Adrenal gland (tissue), 12 donors: ENCODE results near the gene SLC9B1. TPM values are rescaled to one million over a fixed set of nuclear protein-coding genes. Genes with fewer than 3 reads are reported as not detected.
A peak's percentile ranks its signal among the peaks of the same experiment; 100 is the strongest.

Source experiments
- DNase-seq, 7 donors: peaks; one replicate each; pipeline ENCODE4 v3.0.0-alpha.2; 2019 to 2020
- H3K27ac ChIP-seq, 5 donors: fragments of 200-600 bp; sonication (generic) in 4 of 5; 1 replicate in 3 of 5; 2 replicates in 2 of 5; pipeline versions ENCODE4 v1.5.1 to v1.8.0; 2016 to 2020; ENCODE audit warnings: mild to moderate bottlenecking in 1 of 5
- H3K27me3 ChIP-seq: fragments of 200-600 bp; 2 replicates; pipeline ENCODE4 v1.8.0; 2021
- H3K36me3 ChIP-seq, 2 donors: fragments of 200-600 bp; replicated peaks in 1 of 2; 1 replicate in 1 of 2; 2 replicates in 1 of 2; pipeline versions ENCODE4 v1.5.1 to v1.8.0; 2018 to 2022
- H3K4me1 ChIP-seq, 2 donors: fragments of 200-600 bp; replicated peaks in 1 of 2; 1 replicate in 1 of 2; 2 replicates in 1 of 2; pipeline versions ENCODE4 v1.5.1 to v1.8.0; 2018 to 2021
- H3K4me3 ChIP-seq, 4 donors: fragments of 200-600 bp; sonication (generic) in 3 of 4; one replicate each; pipeline ENCODE4 v1.5.1; 2016 to 2018
- H3K9me3 ChIP-seq, 3 donors: fragments of 200-600 bp; sonication (generic) in 1 of 3; replicated peaks in 1 of 3; 1 replicate in 2 of 3; 2 replicates in 1 of 3; pipeline versions ENCODE4 v1.5.1 to v1.8.0; 2016 to 2021
- CTCF ChIP-seq, 6 experiments: fragments of 450-650 bp in 4 of 6; fragments of 200-600 bp in 2 of 6; sonication (generic) in 1 of 6; IDR thresholded peaks; 1 replicate in 5 of 6; 2 replicates in 1 of 6; pipeline versions ENCODE4 v1.5.1 to v1.8.0; 2016 to 2021; ENCODE audit warnings: antibody characterized with exemption in 6 of 6, mild to moderate bottlenecking in 2 of 6, moderate library complexity in 1 of 6
- POLR2A ChIP-seq, 2 donors: fragments of 450-650 bp; IDR thresholded peaks; one replicate each; pipeline ENCODE4 v1.6.1; 2017; ENCODE audit warnings: antibody characterized with exemption in 2 of 2, mild to moderate bottlenecking in 2 of 2, moderate library complexity in 1 of 2
- WGBS, 4 donors: extraction: QIAGEN DNeasy Blood & Tissue Kit in 2 of 4; methylation state at CpG; one replicate each; pipeline versions ENCODE4 v1.1.5 to v1.1.7; 2013 to 2017; 5-methylcytosine and 5-hydroxymethylcytosine counted together
- intact Hi-C, 2 donors: fragments of 100-400 bp; cut with DNase I; formaldehyde crosslinking; loops; one replicate each; pipeline versions ENCODE4 v1.14.1 to v1.15.0; 2022 to 2023
- polyA plus RNA-seq, 3 donors: library from polyadenylated mRNA; stranded (reverse); fragments of 200-250 nt in 2 of 3; fragments of 350-450 nt in 1 of 3; fragmentation: Illumina TruSeq in 1 of 3; extraction: RNeasy Lipid Tissue Mini Kit (QIAGEN cat#74804) in 1 of 3; gene quantifications; one replicate each; pipeline ENCODE4 v1.2.3, GENCODE V29; 2013 to 2014
- total RNA-seq, 9 donors: library from RNA; depleted of rRNA in 4 of 9; stranded (reverse); fragments of >200 nt in 4 of 9; fragments of 120-200 nt in 1 of 9; fragmentation: NEBNext Ultra II Directional in 1 of 9; extraction: Animal tissue kit (Norgen Biotek cat#: 25700) in 1 of 9; gene quantifications; one replicate each; pipeline versions ENCODE4 v1.1.0 to v1.2.4, GENCODE V29; 2013 to 2023
- donor health status: healthy with polysubstance abuse.
- donor health status: Bipolar disorder and iron deficiency.
- donor health status: DM: yes; HTN: yes; CAD: no.
- donor health status: DM: no; HTN: no; CAD: no.
- donor health status: DM: no; HTN: no; CAD: no.
- donor health status: DM: yes; HTN: yes; CAD: no.

Gene SLC9B1
- total and polyA plus RNA-seq, 12 donors: 0.32 to 3.3 (median 1.5) TPM; not detected in 1

- intact Hi-C loops: no loop called here
- no peaks in the 10 kb centered on the region for H3K4me1 ChIP-seq
- H3K4me3 ChIP-seq: no peak overlapping the region
- peak in 6 of 7 donors; percentile 18 to 60 (median 36) for DNase-seq
- 36 to 53% (median 43%) methylated on average over 5 of the region's 5 CpGs for WGBS, 4 donors
- TF ChIP-seq POLR2A (IDR thresholded peaks at IDR 0.05) (no peak), CTCF (IDR thresholded peaks at IDR 0.05) (peak; percentile 43 to 70 (median 58))
- no peaks in the 10 kb centered on the region for H3K9me3 ChIP-seq
- H3K27ac ChIP-seq: no peak overlapping the region
- no peaks in the 10 kb centered on the region for H3K36me3 ChIP-seq
- no peaks in the 10 kb centered on the region for H3K27me3 ChIP-seq
These were observed 27.1 kb upstream of the SLC9B1 start for GRCh38 chr4:103046416-103047290.

- TF ChIP-seq POLR2A (IDR thresholded peaks at IDR 0.05): no peak
- no peak for TF ChIP-seq CTCF (IDR thresholded peaks at IDR 0.05)
- intact Hi-C loops: no loop called here
- H3K36me3 ChIP-seq: no peaks in the 10 kb centered on the region
These were observed 24.7 kb upstream of the SLC9B1 start for GRCh38 chr4:103044183-103044582.

GRCh38 chr4:103036169-103036568, 16.7 kb upstream of the SLC9B1 start:
- Histone ChIP-seq H3K9me3 (peaks cover 0 to 10% (median 0%) of the 10 kb centered on the region in 3 donors), H3K4me3 (no peak overlapping the region), H3K27ac (no peak overlapping the region), H3K4me1 (no peaks in the 10 kb centered on the region), H3K27me3 (no peaks in the 10 kb centered on the region), H3K36me3 (no peaks in the 10 kb centered on the region)
- intact Hi-C loops: no loop called here
- no peak for DNase-seq
- 97 to 100% (median 98%) methylated on average over 2 of the region's 2 CpGs for WGBS, 4 donors
- TF ChIP-seq CTCF (IDR thresholded peaks at IDR 0.05): no peak
- TF ChIP-seq POLR2A (IDR thresholded peaks at IDR 0.05): no peak

More at GRCh38 chr4:103044183-103044582, 24.7 kb upstream of the SLC9B1 start:
- no peak overlapping the region for H3K27ac ChIP-seq
- H3K9me3 ChIP-seq: peaks cover 0 to 3% (median 0%) of the 10 kb centered on the region in 3 donors
- 84 to 94% (median 89%) methylated on average over 2 of the region's 2 CpGs for WGBS, 4 donors
- no peak overlapping the region for H3K4me3 ChIP-seq
- no peaks in the 10 kb centered on the region for H3K4me1 ChIP-seq
- DNase-seq: no peak
- no peaks in the 10 kb centered on the region for H3K27me3 ChIP-seq

- Histone ChIP-seq H3K4me3 (no peak overlapping the region), H3K36me3 (no peaks in the 10 kb centered on the region), H3K27ac (no peak overlapping the region), H3K9me3 (no peaks in the 10 kb centered on the region), H3K27me3 (no peaks in the 10 kb centered on the region), H3K4me1 (no peaks in the 10 kb centered on the region)
- peak in 4 of 7 donors; percentile 25 to 35 (median 29) for DNase-seq
- 64 to 84% (median 73%) methylated on average over 2 of the region's 2 CpGs for WGBS, 4 donors
- intact Hi-C loops: no loop called here
- TF ChIP-seq CTCF (IDR thresholded peaks at IDR 0.05) (peak in 4 of 6 experiments; percentile 29 to 49 (median 31)), POLR2A (IDR thresholded peaks at IDR 0.05) (no peak)
These were observed 13.1 kb upstream of the SLC9B1 start for GRCh38 chr4:103032574-103032973.
